SHP77 treated with DMSO at 0.1 percent for 48 hours (cell line): ENCODE measurements around the gene GPC6.
A peak's percentile ranks its signal among the peaks of the same experiment; 100 is the strongest.

ENCODE experiments used
- DNase-seq: peaks from one replicate; lab custom pipeline; 2025; lab: John Stamatoyannopoulos, UW

The GPC6 gene

DNA sequence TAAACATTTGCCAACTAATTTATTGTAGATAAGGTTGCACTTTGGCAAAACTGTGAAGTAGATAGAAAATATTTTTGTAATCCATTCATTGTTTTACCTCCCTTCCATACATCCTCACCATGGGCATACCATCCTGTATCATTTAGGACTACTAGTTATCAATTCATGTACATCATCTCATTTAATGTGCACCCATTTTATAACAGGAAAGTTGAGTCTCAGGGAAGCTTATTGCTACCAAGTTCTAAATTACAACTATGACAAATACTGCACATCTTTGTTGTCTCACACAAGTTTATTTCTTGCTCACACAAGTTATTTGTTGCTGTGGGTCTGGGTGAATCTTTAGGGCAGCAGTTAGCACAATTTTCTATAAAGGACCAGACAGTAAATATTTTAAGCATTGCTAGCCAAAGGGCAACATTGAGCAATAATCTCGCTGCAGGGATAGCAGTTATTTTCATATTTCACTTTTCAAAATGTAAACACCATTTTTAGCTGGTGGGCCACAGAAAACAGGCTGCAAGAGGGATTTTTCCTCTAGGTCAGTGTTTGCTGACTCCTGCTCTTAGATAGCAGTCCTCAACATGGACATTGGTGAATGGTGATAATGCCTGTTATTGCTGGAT is 276.5 kb downstream of the GPC6 start:
- no peak for DNase-seq

- DNase-seq, result no peak
Measured at GRCh38 chr13:93505104-93505952, 278.7 kb downstream of the GPC6 start.

GRCh38 chr13:93511011-93511410 is 284.4 kb downstream of the GPC6 start:
- no peak for DNase-seq

GRCh38 chr13:93515267-93515666 is 288.7 kb downstream of the GPC6 start:
- no peak for DNase-seq

DNA sequence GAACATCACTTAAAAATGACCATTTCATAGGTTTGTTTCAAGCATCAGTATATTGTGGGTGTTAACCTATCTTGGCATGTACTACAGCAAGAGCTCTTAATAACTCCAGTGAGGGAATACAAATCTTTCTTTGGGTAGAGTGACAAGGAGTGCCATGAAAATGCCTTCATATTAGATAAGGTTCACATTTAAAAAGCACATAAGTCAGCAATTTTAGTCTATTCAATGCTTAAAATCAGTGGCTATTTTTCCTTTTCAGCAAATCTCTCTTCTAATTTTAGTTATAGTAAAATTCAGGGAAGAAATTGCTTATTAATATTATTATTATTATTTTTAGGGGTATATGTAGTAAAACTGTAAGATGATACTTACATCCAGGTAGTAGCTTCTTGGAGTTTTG is 291.1 kb downstream of the GPC6 start:
- DNase-seq, result no peak

- no peak for DNase-seq
Measured at GRCh38 chr13:93521307-93521706, 294.7 kb downstream of the GPC6 start.

DNA sequence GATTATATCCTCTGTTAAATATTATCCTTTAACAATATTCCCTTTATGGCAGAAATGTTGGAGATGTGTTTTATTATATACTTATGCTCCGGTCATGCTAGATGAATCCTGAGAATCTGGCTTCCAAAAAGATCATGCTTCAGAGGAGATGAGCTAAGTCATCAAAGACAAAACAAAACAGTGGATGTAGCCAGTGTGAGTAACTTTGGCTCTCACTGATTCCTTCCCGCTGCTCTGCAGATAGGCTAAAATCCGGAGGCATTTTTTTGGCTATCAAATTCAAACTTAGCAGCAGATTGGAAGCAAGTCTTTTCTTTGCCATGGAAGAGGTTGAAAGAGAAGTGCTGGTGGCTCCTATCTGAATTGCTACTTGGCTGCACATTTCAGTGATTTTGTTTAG is 295.9 kb downstream of the GPC6 start:
- no peak for DNase-seq

DNA sequence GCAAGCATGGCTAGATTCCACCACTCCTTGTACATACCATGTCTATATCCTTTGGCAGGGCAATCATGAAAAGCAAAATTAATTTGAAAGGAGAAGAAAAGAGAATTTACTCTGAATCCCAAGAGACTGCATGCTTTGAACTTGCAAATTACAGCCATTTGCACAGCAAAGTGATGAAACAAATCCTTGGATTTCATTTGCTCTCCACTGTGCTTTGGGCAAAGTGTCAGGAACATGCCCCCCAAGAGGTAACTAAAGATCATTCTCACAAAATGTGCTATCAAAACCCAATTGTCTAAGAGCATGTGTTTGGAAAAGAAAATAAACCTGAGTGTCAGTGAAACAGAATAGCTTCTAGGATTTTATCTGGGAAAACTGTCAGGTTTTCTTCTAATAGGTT is 298.5 kb downstream of the GPC6 start:
- no peak for DNase-seq

- no peak for DNase-seq
Measured at GRCh38 chr13:93527748-93528297, 301.2 kb downstream of the GPC6 start.

DNA sequence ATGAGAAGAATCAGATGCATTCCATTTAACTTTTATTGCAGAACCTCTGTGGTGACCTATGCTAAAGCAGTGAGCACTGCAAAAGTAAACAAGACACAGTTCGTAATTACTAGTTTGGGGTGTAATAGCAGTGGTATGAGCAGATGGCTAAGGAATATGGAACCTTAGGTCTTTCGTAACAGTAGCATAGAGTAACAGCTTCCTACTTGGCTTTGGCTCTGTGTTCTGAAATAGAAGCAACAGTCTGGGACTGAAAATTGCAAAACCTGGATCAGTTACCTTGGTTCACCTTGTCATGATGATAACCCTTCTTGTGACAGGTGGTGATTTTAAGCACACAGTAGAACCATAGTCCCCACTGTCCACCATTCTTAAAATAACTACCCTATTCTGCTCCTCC is 303.4 kb downstream of the GPC6 start:
- no peak for DNase-seq

- DNase-seq, result no peak
Measured at GRCh38 chr13:93534181-93534700, 307.6 kb downstream of the GPC6 start.

GRCh38 chr13:93535251-93535650 is 308.6 kb downstream of the GPC6 start:
- DNase-seq, result no peak

DNA sequence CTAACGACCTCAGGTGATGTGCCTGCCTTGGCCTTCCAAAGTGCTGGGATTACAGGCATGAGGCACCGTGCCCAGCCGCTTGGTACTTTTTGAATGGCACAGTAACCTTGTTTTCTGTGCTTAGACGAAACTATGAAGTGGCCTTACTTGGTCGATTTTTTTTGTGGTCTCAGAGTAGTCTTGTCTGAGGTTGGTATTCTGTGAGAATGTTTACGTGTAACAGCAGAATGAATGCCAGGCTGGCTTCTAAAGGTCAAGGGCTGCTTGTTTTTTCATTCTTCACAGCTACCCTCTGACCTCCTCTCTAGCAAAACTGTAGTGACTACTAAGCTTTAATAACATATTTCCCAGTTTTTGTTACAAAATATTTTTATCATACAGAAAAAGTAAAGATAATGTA is 313.3 kb downstream of the GPC6 start:
- DNase-seq, result no peak

DNA sequence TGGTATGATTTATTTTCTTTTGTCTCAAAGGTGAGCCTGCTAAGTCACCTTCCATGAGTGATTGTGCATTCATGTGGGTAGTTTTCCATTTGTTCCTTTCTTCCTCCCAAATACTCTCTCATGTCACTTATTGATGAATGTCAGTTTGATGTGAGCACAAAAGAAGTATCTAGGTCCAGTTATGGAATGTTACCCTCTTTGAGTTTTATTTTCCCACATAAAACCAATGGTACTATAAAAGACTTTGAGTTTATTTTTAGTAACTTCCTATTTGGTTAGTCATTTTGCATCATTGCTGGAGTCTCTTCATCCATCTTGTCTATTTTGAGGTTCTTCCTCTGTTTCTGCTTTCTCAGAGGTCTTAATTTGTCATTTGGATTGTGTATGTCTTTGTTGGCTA is 321.3 kb downstream of the GPC6 start:
- DNase-seq, result no peak

DNA sequence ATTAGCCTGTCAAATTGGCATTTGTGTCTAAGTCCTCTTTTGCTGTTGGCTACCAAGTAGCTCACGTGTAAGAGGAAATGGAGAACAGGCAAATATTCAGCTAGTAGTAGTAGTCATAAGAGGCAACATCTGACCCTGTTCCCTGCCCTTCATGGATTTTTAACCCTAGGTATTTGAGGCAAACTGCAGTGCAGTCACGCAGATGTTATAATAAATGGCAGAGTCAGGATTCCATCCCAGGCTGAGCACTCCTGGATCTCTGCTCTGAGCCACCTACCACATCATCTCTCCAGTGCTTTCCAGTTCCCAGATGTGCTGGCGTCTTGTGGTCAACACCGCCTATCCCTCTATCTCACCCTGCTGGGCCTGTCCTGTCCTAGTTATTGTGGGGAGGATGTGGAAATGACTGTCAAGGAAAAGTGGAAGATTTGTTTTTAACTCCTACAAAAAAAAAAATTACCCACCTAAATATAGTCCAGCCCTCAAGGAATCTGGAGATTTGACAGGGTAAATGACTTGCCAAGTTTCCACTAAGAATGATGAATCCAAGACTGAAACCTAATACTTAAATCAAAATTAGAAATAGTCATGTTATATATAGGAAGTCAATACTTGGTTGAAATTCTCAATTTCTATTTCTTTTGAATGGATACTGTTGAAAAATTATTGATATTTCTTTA is 322.9 kb downstream of the GPC6 start:
- no peak for DNase-seq

GRCh38 chr13:93550236-93550635 is 323.6 kb downstream of the GPC6 start:
- no peak for DNase-seq

DNA sequence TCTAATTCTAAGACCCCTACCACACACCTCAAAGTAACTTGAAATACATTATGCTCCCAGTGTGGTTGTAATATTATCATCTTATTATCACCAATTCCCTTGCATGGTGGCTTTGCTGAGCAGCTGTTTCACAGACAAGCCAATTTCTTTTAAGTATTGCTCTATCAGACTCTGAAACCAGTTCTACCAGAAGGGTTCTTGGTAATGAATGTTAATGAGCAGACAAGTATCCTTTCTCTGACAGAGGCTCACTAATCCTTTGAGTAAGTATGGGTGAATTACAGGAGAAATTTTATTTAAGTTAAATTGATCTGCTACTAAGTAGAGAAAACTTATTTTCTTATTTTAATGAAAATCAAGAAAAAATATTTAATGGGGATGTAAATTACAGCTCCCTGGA is 326.0 kb downstream of the GPC6 start:
- no peak for DNase-seq

GRCh38 chr13:93554514-93554913 is 327.9 kb downstream of the GPC6 start:
- DNase-seq, result no peak

DNA sequence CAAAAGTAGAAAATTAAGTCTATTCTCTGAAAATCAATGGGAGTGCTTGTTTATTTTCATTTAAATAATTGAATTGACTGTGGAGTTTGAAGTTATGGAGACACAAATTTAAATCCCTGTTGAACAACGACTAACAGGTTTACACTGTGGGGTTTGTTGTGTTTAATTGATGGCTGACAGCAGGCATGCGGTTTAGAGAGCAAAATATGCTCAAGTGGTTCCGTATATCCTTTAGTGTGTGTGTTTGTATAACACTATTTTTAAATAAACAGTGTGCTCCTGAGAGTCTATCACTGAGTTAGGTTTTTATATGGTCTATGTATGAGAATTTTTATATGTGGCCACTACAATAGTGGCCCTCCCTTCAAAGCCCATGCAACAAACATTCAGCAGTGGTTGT is 332.0 kb downstream of the GPC6 start:
- no peak for DNase-seq

DNA sequence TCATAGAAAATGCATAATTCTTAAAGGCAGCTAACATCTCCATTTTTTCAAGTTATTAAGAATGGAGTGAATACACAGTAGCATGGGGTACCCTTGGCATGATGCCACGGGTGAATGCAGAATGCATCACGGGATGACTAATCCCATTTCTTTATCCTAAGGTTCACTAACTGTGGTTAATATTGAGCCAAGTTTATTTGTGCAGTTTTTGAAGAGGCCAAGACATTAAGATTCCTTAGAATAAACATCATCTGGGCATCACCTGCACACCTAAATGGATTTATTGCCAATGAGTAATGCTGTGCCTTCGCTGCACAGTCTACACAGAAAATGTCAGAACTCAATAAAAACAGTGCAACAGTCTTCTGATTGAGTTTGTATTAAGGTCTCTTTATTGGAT is 333.1 kb downstream of the GPC6 start:
- DNase-seq, result peak; percentile 37

GRCh38 chr13:93561576-93562225 is 335.1 kb downstream of the GPC6 start:
- no peak for DNase-seq

GRCh38 chr13:93562676-93563075 is 336.1 kb downstream of the GPC6 start:
- no peak for DNase-seq
